NOMO-1 treated with DMSO at 0.1 percent for 48 hours (cell line): Measurements from ENCODE around the gene SPATA31E1.
"Not testable (repeated sequence)": the region's sequence is repeated elsewhere in the genome, so short reads cannot be mapped to it uniquely, and the experiment has no call there.

Experiments used
- DNase-seq: peaks from one replicate; lab custom pipeline; 2025; ENCODE audit not compliant: unreplicated experiment; lab: John Stamatoyannopoulos, UW

SPATA31E1 gene

GRCh38 chr9:87882627-87883026, at the start of gene SPATA31E1:
Gene SPATA31E1 (plus strand): TSS chr9:87882877. CDS start chr9:87882892, 15 bp downstream.
- no peak for DNase-seq

DNA sequence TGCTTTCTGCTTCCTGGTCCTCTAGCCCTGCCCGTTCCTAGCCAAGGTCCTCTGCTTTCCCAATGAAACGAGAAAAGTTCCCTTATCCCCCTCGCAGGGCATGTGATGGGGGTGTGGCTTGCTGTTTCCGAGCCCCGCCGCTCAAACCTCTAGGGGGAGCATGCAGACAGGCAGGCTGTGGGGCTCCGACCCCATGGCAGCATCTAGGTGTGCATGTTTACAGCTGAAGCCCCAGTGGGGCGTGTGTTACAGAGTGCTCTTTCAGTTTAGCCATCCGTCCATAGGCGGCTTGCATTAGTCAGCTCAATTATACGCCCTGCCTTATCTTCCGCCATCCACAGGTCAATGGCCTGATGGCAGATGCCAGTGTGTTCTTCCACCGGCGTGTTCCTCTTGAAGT, 48.3 kb upstream of the SPATA31E1 start:
- no peak for DNase-seq

DNA sequence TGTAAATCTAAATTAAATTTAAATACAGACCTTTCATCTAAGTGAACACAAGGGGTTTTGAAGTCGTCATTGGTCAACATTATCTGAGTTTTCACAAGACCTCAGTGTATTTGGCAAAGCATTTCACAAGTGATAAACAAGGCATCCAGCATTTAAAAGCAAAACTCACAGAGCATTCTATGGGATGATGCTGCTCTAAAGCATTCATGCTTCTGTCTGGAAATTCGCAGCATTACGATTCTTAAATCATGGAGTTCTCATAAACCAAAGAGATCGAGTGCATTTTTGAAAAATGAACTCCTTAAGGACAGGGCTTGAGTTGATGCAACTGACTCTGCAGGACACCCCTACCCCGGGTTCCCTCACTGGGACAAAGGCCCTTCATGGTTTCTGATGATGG, 46.1 kb upstream of the SPATA31E1 start:
- DNase-seq: no peak

DNA sequence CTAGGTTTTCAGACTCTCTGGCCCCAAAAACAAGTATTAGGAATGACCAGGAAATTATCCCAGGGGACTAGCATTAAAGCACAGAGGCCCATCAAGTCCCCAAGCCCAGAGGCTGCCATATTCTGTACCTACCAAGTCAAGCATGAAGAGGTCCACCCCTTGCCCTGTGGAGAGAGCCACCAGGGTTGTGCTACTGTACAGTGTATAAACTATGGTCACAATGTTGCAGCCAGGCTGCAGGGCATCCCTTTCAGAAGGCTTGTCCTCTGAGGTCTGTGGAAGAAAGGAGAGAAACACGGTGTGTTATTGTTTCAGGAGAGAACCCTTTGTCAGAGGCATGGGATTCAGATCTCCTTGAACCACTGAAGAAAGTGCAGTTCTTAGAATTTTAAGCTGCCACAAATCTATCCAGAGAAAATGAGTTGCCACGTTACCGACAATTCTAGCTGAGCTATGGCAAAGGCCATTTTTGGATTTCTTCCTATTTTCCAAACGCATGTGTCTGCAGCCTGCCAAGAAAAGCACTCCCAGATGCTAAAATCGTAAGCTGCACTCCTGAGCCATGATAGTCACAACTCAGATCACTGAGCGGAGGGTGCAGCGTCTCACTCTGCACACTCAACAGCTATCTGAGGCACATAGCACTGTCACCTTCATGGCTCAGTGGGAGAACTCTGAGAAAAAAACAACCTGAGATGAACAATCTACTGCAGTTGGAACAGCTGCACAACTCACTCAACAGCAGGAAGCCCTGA, 45.5 kb upstream of the SPATA31E1 start:
- no peak for DNase-seq

DNA sequence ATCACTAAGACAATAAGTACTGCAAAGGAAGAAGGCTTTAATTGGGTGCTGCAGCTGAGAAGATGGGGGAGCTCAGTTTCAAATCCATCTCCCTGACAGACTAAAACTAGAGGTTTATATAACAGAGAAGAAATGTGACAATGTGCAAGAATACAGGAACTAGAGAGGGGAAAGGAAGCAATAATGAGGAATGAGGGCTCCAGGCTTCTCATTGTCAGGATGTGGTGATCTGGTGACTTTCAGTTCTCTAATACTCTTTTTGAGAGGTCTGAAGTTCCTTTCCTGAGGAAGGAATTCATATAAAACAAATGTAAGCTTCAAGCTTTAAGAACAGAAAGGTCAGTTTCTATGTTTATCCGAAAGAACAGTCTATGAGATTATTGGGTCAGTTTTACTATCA, 42.5 kb upstream of the SPATA31E1 start:
- DNase-seq: peak; percentile 81

- DNase-seq: no peak
These were observed 39.6 kb upstream of the SPATA31E1 start for GRCh38 chr9:87842878-87843585.

DNA sequence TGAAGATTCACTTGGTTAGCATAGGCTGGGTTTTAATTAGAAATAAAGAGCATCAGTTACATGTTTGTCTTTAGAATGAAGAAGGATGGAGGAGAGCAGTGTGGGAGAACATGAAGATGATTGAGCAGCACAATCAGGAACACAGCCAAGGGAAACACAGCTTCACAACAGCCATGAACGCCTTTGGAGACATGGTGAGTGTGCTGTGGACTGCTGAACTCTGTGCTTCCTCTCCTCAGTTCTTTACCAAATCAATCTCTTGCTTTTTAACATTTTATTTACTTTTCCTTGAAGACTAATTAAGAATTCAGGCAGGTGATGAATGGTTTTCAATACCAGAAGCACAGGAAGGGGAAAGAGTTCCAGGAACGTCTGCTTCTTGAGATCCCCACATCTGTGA, 38.2 kb upstream of the SPATA31E1 start:
- DNase-seq: no peak

- not testable (repeated sequence) for DNase-seq
These were observed 34.9 kb upstream of the SPATA31E1 start for GRCh38 chr9:87847817-87848216.

DNA sequence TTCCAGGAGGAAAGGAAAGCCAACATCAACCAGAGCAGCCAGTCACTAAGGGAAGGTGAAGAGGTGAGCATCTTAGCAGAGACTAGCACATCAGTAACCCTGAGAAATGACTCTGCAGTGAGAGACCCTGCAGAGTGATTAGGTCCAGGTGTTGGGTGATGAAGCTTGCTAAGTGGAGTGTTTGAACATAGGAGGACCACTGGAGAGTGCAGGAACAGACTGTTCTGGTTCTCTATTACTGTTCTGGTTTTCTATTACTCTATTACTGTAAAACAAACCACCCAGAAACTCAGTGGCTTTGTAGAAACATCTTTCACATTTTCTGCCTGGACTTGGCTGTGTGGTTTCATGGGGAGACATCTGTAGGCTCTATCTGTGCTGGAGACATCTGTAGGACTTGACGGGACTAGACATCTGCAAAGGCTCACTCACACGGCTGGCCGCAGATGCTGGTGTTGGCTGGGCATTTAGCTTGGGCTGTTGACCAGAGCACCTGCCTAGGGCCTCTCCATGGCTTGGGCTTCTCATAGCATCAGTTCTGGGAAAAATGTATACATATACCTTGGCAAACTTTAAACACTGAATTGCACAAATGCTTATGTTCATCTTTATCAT, 33.4 kb upstream of the SPATA31E1 start:
- DNase-seq: no peak

DNA sequence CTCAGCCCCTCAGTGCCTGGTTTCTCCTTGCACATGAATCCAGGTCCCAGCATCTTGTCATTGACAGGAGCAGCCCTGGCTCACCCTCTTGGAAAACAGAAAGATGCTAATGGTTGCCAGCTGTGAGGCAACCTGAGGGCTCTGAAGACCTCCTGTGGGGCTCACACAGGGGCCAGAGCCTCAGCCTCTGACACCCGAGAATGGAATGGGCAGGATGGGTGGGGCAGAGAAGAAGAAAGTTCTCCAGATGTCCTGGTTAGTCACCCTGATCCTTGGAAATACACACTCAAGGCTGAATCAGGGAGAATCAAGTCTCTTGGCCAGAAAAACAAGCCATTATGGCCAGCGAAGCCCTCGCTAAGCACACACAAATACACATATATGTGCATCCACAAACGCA, 32.3 kb upstream of the SPATA31E1 start:
- DNase-seq: no peak

DNA sequence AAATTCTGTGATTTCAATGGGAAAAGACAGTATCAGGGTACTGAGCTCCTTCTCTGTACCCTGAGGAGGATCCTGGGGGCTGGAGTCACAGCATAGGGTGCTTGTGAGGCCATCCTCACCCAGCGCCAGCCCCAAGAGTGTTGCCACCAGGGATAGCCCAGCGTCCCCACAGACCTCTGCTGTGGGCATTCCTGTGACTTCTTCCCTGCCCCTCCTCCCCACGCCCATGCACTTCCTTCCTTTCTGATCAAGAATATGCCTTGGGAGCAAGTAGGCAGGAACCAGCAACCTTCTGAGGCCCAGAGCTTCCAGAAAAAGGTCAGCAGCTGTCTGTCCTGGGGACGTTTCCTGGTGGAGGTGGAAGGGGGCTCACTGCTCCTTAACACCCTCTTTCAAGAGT, 31.5 kb upstream of the SPATA31E1 start:
- not testable (repeated sequence) for DNase-seq

DNA sequence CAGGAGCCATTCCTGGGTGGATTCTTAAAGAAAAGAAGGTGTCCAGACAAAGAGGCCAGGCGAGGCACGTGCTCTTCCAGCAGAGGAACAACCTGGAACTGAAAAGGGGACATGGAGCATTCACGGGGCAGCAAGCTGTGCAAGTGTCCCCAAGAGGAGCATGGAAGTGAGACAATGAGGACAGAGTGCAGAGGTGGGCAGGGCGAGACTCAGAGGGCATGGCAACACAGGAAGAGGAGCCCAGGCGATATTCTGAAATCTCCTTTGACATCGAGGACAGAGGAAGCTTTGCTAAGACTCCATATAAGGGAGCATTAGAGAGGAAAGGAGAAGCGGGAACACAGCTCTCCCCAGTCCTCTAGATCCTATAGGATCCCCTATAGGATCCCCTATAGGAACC, 29.4 kb upstream of the SPATA31E1 start:
- no peak for DNase-seq

GRCh38 chr9:87853876-87854579, 28.6 kb upstream of the SPATA31E1 start:
- no peak for DNase-seq

DNA sequence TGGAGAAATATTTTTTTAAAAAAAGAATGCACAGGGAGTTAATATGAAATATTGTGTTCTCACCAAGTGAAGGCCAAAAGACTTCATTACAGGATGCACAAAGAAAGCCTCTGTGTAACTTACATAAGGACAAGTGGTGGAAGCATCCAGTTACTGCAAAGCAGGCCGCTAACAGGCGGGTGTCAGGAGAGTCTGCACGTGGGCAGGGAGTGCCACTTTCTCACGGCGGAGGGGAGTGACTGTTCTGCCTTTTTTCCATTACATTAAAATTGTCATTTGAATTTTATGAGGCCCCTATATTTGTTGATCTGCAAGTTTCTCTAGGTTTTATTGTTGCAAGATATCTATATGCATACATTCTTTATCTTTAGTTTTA, 28.1 kb upstream of the SPATA31E1 start:
- no peak for DNase-seq

DNA sequence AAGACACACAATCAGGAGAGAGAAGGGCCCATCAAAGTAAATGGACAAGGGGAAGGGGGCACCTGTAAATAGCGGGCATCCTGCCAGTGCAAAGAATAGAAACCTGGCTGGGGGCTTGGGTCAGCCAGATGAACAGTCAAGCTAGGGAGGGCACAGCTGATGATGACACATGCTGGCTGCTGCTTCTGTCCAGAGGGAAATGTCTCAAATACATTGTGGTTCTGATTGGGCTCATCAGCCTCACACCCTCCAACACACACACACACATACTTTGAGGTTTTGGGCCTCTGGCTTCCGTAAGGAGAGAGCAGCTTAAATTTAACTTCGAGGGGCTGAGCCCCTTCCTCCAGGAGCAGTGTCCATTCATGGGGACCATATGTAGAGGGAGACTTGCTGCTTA, 27.6 kb upstream of the SPATA31E1 start:
- no peak for DNase-seq

DNA sequence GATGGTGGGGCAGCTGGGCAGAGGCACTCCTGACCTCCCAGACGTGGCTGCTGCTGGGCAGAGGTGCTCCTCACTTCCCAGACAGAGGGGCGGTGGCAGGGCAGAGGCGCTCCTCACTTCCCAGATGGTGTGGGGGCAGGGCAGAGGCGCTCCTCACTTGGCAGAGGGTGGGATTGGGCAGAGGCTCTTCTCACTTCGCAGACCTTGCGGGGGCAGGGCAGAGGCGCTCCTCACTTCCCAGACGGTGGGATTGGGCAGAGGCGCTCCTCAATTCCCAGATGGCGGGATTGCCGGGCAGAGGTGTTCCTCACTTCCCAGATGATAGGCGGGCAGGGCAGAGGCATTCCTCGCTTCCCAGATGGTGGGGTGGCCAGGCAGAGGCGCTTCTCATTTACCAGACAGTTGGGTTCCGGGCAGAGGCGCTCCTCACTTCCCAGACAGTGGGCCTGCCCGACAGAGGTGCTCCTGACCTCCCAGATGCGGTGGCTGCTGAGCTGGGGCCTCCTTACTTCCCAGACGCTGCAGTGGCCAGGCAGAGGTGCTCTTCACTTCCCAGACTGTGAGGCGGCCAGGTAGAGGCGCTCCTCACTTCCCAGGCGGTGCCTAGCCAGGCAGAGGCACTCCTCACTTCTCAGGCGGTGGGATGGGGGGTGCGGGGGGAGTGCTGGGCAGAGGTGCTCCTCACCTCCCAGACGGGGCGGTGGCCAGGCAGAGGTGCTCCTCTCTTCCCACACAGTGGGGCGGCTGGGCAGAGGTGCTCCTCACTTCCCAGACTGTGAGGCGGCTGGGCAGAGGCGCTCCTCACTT, 25.3 kb upstream of the SPATA31E1 start:
- DNase-seq: no peak

- DNase-seq: no peak
These were observed 24.7 kb upstream of the SPATA31E1 start for GRCh38 chr9:87857948-87858335.

- no peak for DNase-seq
These were observed 23.5 kb upstream of the SPATA31E1 start for GRCh38 chr9:87859137-87859536.

- no peak for DNase-seq
These were observed 22.9 kb upstream of the SPATA31E1 start for GRCh38 chr9:87859786-87860185.

DNA sequence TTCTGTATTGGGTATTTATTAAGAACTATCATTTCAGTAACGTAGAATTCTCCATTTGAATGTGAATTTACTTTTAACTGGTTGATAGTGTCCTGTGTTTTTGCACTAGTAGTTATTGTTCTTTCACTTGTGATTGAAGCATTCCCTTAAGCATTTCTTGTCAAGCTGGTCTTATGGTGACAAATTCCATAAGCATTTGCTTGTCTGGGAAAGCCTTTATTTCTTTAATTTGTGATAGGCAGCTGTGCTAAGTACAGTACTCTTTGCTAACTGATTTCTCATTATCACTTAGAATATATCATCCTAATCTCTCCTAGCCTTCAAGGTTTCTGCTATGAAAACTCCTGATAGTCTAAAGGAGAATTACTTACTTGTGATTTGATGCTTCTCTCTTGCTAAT, 21.3 kb upstream of the SPATA31E1 start:
- no peak for DNase-seq
